C4-2B (cell line): Measurements from ENCODE around the gene CHD9NB.

Experiments used
- H3K27ac ChIP-seq: fragments of 450-650 bp; 2 replicates; pipeline ENCODE4 v1.5.1; 2017
- ZFX ChIP-seq: fragments of 450-650 bp; IDR thresholded peaks from 2 replicates; pipeline ENCODE4 v1.6.1; 2017
- TF ChIP-seq, protein P1 (sequence below): fragments of 450-650 bp; conservative IDR thresholded peaks from 2 replicates; pipeline ENCODE4 v1.5.1; 2017; ENCODE audit warnings: mild to moderate bottlenecking

Gene CHD9NB

GRCh38 chr16:53094013-53094630, 41.4 kb upstream of the CHD9NB start:
- TF ChIP-seq ZFX: no peak; the same call in 1 of the 2 replicates
- TF ChIP-seq, protein P1, sequence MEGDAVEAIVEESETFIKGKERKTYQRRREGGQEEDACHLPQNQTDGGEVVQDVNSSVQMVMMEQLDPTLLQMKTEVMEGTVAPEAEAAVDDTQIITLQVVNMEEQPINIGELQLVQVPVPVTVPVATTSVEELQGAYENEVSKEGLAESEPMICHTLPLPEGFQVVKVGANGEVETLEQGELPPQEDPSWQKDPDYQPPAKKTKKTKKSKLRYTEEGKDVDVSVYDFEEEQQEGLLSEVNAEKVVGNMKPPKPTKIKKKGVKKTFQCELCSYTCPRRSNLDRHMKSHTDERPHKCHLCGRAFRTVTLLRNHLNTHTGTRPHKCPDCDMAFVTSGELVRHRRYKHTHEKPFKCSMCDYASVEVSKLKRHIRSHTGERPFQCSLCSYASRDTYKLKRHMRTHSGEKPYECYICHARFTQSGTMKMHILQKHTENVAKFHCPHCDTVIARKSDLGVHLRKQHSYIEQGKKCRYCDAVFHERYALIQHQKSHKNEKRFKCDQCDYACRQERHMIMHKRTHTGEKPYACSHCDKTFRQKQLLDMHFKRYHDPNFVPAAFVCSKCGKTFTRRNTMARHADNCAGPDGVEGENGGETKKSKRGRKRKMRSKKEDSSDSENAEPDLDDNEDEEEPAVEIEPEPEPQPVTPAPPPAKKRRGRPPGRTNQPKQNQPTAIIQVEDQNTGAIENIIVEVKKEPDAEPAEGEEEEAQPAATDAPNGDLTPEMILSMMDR: no peak

GRCh38 chr16:53093162-53093744, 40.6 kb upstream of the CHD9NB start:
- peak overlapping the region; percentile 85 for H3K27ac ChIP-seq
- TF ChIP-seq ZFX: no peak
- TF ChIP-seq, protein P1: no peak

More at GRCh38 chr16:53094013-53094630, 41.4 kb upstream of the CHD9NB start:
- H3K27ac ChIP-seq: peak overlapping the region; percentile 85

DNA sequence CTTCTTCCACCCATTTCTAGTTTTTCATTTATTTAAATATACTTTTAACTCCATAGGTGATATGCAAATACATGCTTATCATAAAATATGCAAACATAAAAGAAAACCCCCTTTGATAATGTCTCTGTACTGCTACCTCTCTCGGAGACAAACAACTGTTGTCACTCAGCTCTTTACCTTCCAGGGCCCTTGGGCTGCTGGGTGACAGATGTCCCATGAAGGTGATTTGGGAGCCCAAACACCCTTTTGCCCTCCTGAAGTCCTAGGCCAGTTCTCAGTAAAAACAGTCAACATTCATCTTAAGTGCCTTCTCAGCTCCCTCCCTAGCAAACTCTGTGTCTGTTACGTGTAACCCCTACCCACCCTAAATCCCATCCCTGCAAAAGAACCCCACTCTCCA, 39.6 kb upstream of the CHD9NB start:
- H3K27ac ChIP-seq: peak overlapping the region; percentile 63; the same call in 1 of the 2 replicates
- TF ChIP-seq, protein P1: no peak
- TF ChIP-seq ZFX: no peak

DNA sequence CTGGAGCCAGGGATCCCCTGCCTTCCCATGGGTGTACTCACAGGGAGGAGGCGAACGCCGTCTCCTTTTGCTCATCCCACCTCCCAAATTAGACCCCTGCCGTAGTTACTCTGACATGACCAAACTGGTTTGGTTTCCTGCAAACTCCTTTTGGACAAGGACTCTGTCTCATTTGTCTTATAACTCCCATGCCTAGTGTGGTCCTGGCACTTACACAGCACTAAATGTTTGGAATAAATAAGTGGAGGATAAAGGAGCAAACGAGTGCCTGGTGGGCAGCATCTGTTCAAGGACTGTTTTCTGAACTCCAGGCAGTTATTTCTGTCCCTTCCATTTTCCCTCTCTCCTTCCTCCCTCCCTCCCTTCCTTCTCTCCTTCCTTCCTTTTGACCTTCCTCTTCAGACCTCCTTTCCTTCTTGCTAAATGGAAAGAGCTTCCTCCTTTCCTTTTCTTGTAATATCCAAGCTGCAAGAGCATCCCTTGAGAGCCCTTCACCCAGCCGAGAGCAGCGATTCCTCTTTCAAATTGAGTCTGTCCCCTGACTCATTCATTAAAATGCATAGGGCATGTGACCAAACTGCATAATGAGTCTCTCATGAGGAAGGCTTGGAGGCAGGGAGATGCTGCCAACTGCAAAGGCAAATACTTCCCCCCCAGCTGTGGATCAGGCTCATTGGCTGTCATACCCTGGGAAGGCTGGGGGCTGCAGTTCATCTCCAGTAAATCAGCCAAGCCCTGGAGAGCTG, 38.9 kb upstream of the CHD9NB start:
- TF ChIP-seq, protein P1: no peak
- TF ChIP-seq ZFX: no peak
- peak overlapping the region; percentile 63 for H3K27ac ChIP-seq

GRCh38 chr16:53090591-53091411, 38.1 kb upstream of the CHD9NB start:
- TF ChIP-seq ZFX: no peak
- TF ChIP-seq, protein P1: no peak
- peak overlapping the region; percentile 63 for H3K27ac ChIP-seq

- peak overlapping the region; percentile 63 for H3K27ac ChIP-seq
- TF ChIP-seq, protein P1: no peak
- no peak for TF ChIP-seq ZFX
Observed at GRCh38 chr16:53090286-53090590, 37.5 kb upstream of the CHD9NB start.
